ENCODE data around the gene WDR62. TPM values are rescaled to one million over a fixed set of nuclear protein-coding genes. Genes with fewer than 3 reads are reported as not detected.

The WDR62 gene
- total RNA-seq, 4 donors from 2014 or later: 0.17 to 0.62 (median 0.29) TPM

GRCh38 chr19:36106991-36107390 lies 52.3 kb downstream of the WDR62 start:
- WGBS, 2 donors (ENCODE audit: low coverage in 1 of 2): 82% methylated on average over 3 of the region's 5 CpGs; no CpG with 5 or more reads in 1 of the 2 donors
- no peak overlapping the region for H3K27ac ChIP-seq
- no peak overlapping the region for H3K4me3 ChIP-seq
- no peaks in the 10 kb centered on the region for H3K27me3 ChIP-seq
- peaks cover 0 to 46% of the 10 kb centered on the region in 2 donors for H3K36me3 ChIP-seq
- no peaks in the 10 kb centered on the region for H3K4me1 ChIP-seq
- no peaks in the 10 kb centered on the region for H3K9me3 ChIP-seq
- no peak for ATAC-seq
- TF ChIP-seq, protein P1, sequence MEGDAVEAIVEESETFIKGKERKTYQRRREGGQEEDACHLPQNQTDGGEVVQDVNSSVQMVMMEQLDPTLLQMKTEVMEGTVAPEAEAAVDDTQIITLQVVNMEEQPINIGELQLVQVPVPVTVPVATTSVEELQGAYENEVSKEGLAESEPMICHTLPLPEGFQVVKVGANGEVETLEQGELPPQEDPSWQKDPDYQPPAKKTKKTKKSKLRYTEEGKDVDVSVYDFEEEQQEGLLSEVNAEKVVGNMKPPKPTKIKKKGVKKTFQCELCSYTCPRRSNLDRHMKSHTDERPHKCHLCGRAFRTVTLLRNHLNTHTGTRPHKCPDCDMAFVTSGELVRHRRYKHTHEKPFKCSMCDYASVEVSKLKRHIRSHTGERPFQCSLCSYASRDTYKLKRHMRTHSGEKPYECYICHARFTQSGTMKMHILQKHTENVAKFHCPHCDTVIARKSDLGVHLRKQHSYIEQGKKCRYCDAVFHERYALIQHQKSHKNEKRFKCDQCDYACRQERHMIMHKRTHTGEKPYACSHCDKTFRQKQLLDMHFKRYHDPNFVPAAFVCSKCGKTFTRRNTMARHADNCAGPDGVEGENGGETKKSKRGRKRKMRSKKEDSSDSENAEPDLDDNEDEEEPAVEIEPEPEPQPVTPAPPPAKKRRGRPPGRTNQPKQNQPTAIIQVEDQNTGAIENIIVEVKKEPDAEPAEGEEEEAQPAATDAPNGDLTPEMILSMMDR (IDR thresholded peaks at IDR 0.05): no peak
- TF ChIP-seq POLR2AphosphoS5 (IDR thresholded peaks at IDR 0.05): no peak
- TF ChIP-seq EP300 (IDR thresholded peaks at IDR 0.05): no peak
- TF ChIP-seq POLR2A (IDR thresholded peaks at IDR 0.05): no peak

- peaks cover 0 to 63% of the 10 kb centered on the region in 2 donors for H3K36me3 ChIP-seq
- TF ChIP-seq POLR2A (IDR thresholded peaks at IDR 0.05): no peak
- no peak for TF ChIP-seq EP300 (IDR thresholded peaks at IDR 0.05)
- no peak for TF ChIP-seq POLR2AphosphoS5 (IDR thresholded peaks at IDR 0.05)
- TF ChIP-seq, protein P1 (IDR thresholded peaks at IDR 0.05): no peak
Measured at GRCh38 chr19:36108684-36109083, 54.0 kb downstream of the WDR62 start.

GRCh38 chr19:36110487-36111199 lies 55.9 kb downstream of the WDR62 start, which contains the start of gene OVOL3:
Gene OVOL3 (plus strand): TSS chr19:36111143. CDS start chr19:36111203, 60 bp downstream.
- Histone ChIP-seq H3K9me3 (no peaks in the 10 kb centered on the region), H3K4me3 (no peak within 1 kb of the TSS), H3K27me3 (no peaks in the 10 kb centered on the region), H3K36me3 (peaks cover 0 to 63% of the 10 kb centered on the region in 2 donors), H3K4me1 (peaks cover 0 to 17% (median 8%) of the 10 kb centered on the region in 3 donors), H3K27ac (no peak within 1 kb of the TSS)
- no peak for TF ChIP-seq POLR2AphosphoS5 (IDR thresholded peaks at IDR 0.05)
- TF ChIP-seq POLR2A (IDR thresholded peaks at IDR 0.05): no peak
- no peak for TF ChIP-seq EP300 (IDR thresholded peaks at IDR 0.05)
- TF ChIP-seq, protein P1 (IDR thresholded peaks at IDR 0.05): no peak
- WGBS, 2 donors (ENCODE audit: low coverage in 1 of 2): no CpG with 5 or more reads among the region's 1 CpG
- ATAC-seq: no peak

More at GRCh38 chr19:36108684-36109083, 54.0 kb downstream of the WDR62 start:
- Histone ChIP-seq H3K4me1 (peaks cover 0 to 8% (median 3%) of the 10 kb centered on the region in 3 donors), H3K27me3 (no peaks in the 10 kb centered on the region), H3K4me3 (no peak overlapping the region), H3K9me3 (no peaks in the 10 kb centered on the region), H3K27ac (no peak overlapping the region)
- WGBS, 2 donors (ENCODE audit: low coverage in 1 of 2): 100% methylated on average over 3 of the region's 3 CpGs; no CpG with 5 or more reads in 1 of the 2 donors
- no peak for ATAC-seq

- TF ChIP-seq, protein P1 (IDR thresholded peaks at IDR 0.05): no peak
- TF ChIP-seq POLR2A (IDR thresholded peaks at IDR 0.05) (no peak), POLR2AphosphoS5 (IDR thresholded peaks at IDR 0.05) (no peak), EP300 (IDR thresholded peaks at IDR 0.05) (no peak)
- WGBS, 2 donors (ENCODE audit: low coverage in 1 of 2): 45% methylated on average over 7 of the region's 13 CpGs; no CpG with 5 or more reads in 1 of the 2 donors
- no peak overlapping the region for H3K27ac ChIP-seq
- no peaks in the 10 kb centered on the region for H3K9me3 ChIP-seq
- H3K4me3 ChIP-seq: no peak overlapping the region
- H3K27me3 ChIP-seq: no peaks in the 10 kb centered on the region
- H3K36me3 ChIP-seq: peaks cover 0 to 63% of the 10 kb centered on the region in 2 donors
- no peak for ATAC-seq
- H3K4me1 ChIP-seq: peaks cover 0 to 22% (median 11%) of the 10 kb centered on the region in 3 donors
Measured at GRCh38 chr19:36111200-36111539, 56.5 kb downstream of the WDR62 start.

- H3K9me3 ChIP-seq: no peaks in the 10 kb centered on the region
- H3K27ac ChIP-seq: no peak overlapping the region
- ATAC-seq: no peak
- TF ChIP-seq POLR2AphosphoS5 (IDR thresholded peaks at IDR 0.05) (no peak), EP300 (IDR thresholded peaks at IDR 0.05) (no peak), POLR2A (IDR thresholded peaks at IDR 0.05) (no peak)
- TF ChIP-seq, protein P1 (IDR thresholded peaks at IDR 0.05): no peak
- no peaks in the 10 kb centered on the region for H3K27me3 ChIP-seq
- H3K4me1 ChIP-seq: peaks cover 0 to 37% (median 18%) of the 10 kb centered on the region in 3 donors
- H3K36me3 ChIP-seq: peaks cover 0 to 63% of the 10 kb centered on the region in 2 donors
- WGBS, 2 donors (ENCODE audit: low coverage in 1 of 2): no CpG with 5 or more reads among the region's 10 CpGs
- H3K4me3 ChIP-seq: no peak overlapping the region
Measured at GRCh38 chr19:36112678-36113077, 58.0 kb downstream of the WDR62 start.
